Tibial artery (tissue), 4 donors: Measurements from ENCODE around the gene TP53RK.

Experiments
- DNase-seq, 2 donors: peaks; one replicate each; pipeline ENCODE4 v3.0.0-alpha.2; 2019
- H3K27ac ChIP-seq, 2 donors: fragments of 200-600 bp; sonication (generic) in 1 of 2; 1 replicate in 1 of 2; 2 replicates in 1 of 2; pipeline ENCODE4 v1.5.1; 2018 to 2019; ENCODE audit warnings: mild to moderate bottlenecking in 1 of 2
- H3K27me3 ChIP-seq, 2 donors: fragments of 200-600 bp; sonication (generic) in 1 of 2; one replicate each; pipeline versions ENCODE4 v1.5.1 to v1.6.0; 2016 to 2019
- H3K36me3 ChIP-seq, 3 donors: fragments of 200-600 bp; sonication (generic) in 2 of 3; one replicate each; pipeline ENCODE4 v1.5.1; 2016 to 2019; ENCODE audit warnings: mild to moderate bottlenecking in 2 of 3
- H3K4me1 ChIP-seq, 4 donors: fragments of 200-600 bp; sonication (generic) in 2 of 4; 1 replicate in 3 of 4; 2 replicates in 1 of 4; pipeline ENCODE4 v1.5.1; 2016 to 2019
- H3K4me3 ChIP-seq, 2 donors: fragments of 200-600 bp; sonication (generic) in 1 of 2; 1 replicate in 1 of 2; 2 replicates in 1 of 2; pipeline ENCODE4 v1.5.1; 2018 to 2019; ENCODE audit warnings: mild to moderate bottlenecking in 2 of 2
- H3K9me3 ChIP-seq, 3 donors: fragments of 200-600 bp; sonication (generic) in 1 of 3; one replicate each; pipeline ENCODE4 v1.5.1; 2016 to 2019
- CTCF ChIP-seq, 2 experiments: fragments of 200-600 bp in 1 of 2; fragments of 450-650 bp in 1 of 2; IDR thresholded peaks; one replicate each; pipeline ENCODE4 v1.5.1; 2017 to 2019; ENCODE audit warnings: antibody characterized with exemption in 2 of 2, mild to moderate bottlenecking in 1 of 2, moderate library complexity in 1 of 2
- intact Hi-C: fragments of 100-400 bp; cut with DNase I; formaldehyde crosslinking; loops from one replicate; pipeline ENCODE4 v1.15.0; 2023; ENCODE audit warnings: low total_unique reads

Gene TP53RK

GRCh38 chr20:46695892-46696291 is 6.6 kb upstream of the TP53RK start:
- intact Hi-C loops = no loop called here
- Histone ChIP-seq H3K4me1 (no peaks in the 10 kb centered on the region), H3K36me3 (no peaks in the 10 kb centered on the region), H3K4me3 (no peak overlapping the region), H3K9me3 (no peaks in the 10 kb centered on the region), H3K27ac (no peak overlapping the region), H3K27me3 (peaks cover 0 to 13% of the 10 kb centered on the region in 2 donors)
- DNase-seq = no peak
- TF ChIP-seq CTCF (IDR thresholded peaks at IDR 0.05) = no peak

- no peaks in the 10 kb centered on the region for H3K36me3 ChIP-seq
- H3K27ac ChIP-seq = no peak overlapping the region
- peaks cover 0 to 6% (median 1%) of the 10 kb centered on the region in 4 donors for H3K4me1 ChIP-seq
- no peak for DNase-seq
- no peak for TF ChIP-seq CTCF (IDR thresholded peaks at IDR 0.05)
- no peak overlapping the region for H3K4me3 ChIP-seq
- no peaks in the 10 kb centered on the region for H3K9me3 ChIP-seq
- H3K27me3 ChIP-seq = peaks cover 0 to 8% of the 10 kb centered on the region in 2 donors
- intact Hi-C loops = no loop called here
These were observed 5.2 kb upstream of the TP53RK start for GRCh38 chr20:46694484-46694883.

- no peak for TF ChIP-seq CTCF (IDR thresholded peaks at IDR 0.05)
- DNase-seq = no peak
- no peak overlapping the region for H3K4me3 ChIP-seq
- peaks cover 5 to 11% (median 7%) of the 10 kb centered on the region in 3 donors for H3K36me3 ChIP-seq
- H3K27ac ChIP-seq = no peak overlapping the region
- no peaks in the 10 kb centered on the region for H3K9me3 ChIP-seq
- intact Hi-C loops = no loop called here
- no peaks in the 10 kb centered on the region for H3K27me3 ChIP-seq
- peaks cover 0 to 27% (median 16%) of the 10 kb centered on the region in 4 donors for H3K4me1 ChIP-seq
These were observed 2.0 kb upstream of the TP53RK start for GRCh38 chr20:46691196-46691595.

- Histone ChIP-seq H3K9me3 (no peaks in the 10 kb centered on the region), H3K36me3 (peaks cover 5 to 11% (median 10%) of the 10 kb centered on the region in 3 donors), H3K4me3 (peak overlapping the region; percentile 76 to 92), H3K27ac (peak overlapping the region; percentile 89 to 94), H3K4me1 (peaks cover 0 to 27% (median 16%) of the 10 kb centered on the region in 4 donors), H3K27me3 (no peaks in the 10 kb centered on the region)
- no peak for TF ChIP-seq CTCF (IDR thresholded peaks at IDR 0.05)
- intact Hi-C loops = no loop called here
- no peak for DNase-seq
These were observed 1.2 kb upstream of the TP53RK start for GRCh38 chr20:46690219-46691106.

- H3K27me3 ChIP-seq = no peaks in the 10 kb centered on the region
- no peaks in the 10 kb centered on the region for H3K9me3 ChIP-seq
- peaks cover 5 to 15% (median 11%) of the 10 kb centered on the region in 3 donors for H3K36me3 ChIP-seq
- intact Hi-C loops = loop anchor here (10.0 kb wide), 1 partner anchor 555 kb away; no protein-coding TSS in a partner anchor
- peak overlapping the region; percentile 89 to 94 for H3K27ac ChIP-seq
- DNase-seq = no peak
- peak overlapping the region; percentile 76 to 92 for H3K4me3 ChIP-seq
- TF ChIP-seq CTCF (IDR thresholded peaks at IDR 0.05) = no peak
- peaks cover 0 to 33% (median 16%) of the 10 kb centered on the region in 4 donors for H3K4me1 ChIP-seq
These were observed 476 bp upstream of the TP53RK start for GRCh38 chr20:46689754-46690085.
